ENCODE data around the gene CROCC2. TPM values are rescaled to one million over a fixed set of nuclear protein-coding genes. Genes with fewer than 3 reads are reported as not detected.

The CROCC2 gene
- polyA plus RNA-seq, 1 donor, result 0.09 TPM

DNA sequence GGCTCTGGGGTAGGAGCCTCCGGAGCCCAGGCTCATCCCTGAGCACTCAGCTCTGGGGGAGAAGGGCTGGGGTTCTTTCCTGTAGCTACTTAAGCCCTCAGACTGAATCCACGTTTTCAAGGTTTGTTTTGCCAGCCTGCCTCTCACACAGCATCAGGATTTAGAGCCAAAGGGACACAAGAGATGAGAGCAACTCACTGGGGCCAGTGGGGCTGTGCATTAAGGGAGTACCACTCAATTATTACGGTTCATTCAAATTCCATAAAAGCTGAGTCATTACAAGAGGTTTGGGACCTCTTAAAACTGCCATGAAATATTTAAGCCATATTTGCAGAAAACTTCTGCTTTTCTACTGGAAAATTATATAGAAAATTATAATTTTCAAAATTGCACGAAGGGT lies 75.1 kb downstream of the CROCC2 start:
- Histone ChIP-seq H3K9me3 (ENCODE audit: control insufficient read depth, low read depth, low read length) (no peaks in the 10 kb centered on the region), H3K27me3 (ENCODE audit: control insufficient read depth, insufficient read depth, low read length) (peaks cover 16% of the 10 kb centered on the region), H3K4me1 (ENCODE audit: control insufficient read depth, insufficient read depth, low read length) (no peaks in the 10 kb centered on the region), H3K27ac (ENCODE audit: low read length) (no peak overlapping the region), H3K36me3 (ENCODE audit: control insufficient read depth, insufficient read depth, low read length) (no peaks in the 10 kb centered on the region), H3K4me3 (ENCODE audit: low read length) (no peak overlapping the region)
- no peak for DNase-seq
- WGBS (ENCODE audit: insufficient coverage, low lambda C conversion rate), result 80% methylated on average over 1 of the region's 4 CpGs

DNA sequence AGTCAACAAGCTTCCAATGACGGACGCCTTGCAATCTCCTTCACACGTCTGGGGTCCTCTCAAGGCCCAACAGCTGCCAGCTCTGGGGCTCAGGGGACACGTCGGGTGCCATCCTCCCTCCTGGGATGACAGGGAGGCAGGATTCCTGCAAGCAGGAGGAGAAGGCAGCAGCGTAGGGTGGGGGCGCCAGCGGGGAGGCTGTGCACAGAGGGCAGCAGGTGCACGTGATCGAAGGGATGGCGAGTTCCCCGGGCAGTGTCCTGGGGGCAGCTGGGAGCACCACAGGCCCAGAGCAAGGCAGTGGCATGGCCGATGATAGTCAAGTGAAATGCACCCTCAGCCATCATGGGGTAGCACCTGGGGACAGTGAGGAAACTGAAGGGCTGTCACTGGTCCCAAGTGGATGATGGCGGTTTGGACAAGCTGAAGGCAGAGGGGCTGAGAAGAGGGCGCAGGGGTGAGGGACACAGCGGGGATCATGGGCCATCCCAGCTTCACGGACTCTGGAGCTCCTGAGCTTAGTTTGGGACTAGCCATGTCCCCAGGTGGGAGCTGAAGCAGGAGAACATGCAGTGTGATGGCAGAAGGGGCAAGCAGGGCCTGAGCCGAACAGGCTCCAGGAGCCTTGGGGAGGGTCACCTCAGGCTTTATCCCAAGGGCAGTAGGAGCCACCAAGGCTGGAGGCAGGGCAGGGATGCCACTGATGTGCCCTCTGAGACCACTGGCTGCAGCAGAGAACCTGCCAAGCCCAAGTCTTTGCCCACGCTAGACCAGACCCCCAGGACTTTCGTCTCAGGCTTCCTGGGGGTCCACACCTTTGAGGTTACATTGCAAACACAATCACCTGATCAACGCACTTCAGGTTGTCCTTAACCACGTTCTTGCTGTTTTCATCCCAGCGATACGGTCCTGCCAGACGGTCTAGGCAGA lies 76.0 kb downstream of the CROCC2 start:
- no peak for DNase-seq
- no peaks in the 10 kb centered on the region for H3K36me3 ChIP-seq (ENCODE audit: control insufficient read depth, insufficient read depth, low read length)
- WGBS (ENCODE audit: insufficient coverage, low lambda C conversion rate), result no CpG with 5 or more reads among the region's 25 CpGs
- no peak overlapping the region for H3K27ac ChIP-seq (ENCODE audit: low read length)
- H3K9me3 ChIP-seq (ENCODE audit: control insufficient read depth, low read depth, low read length), result no peaks in the 10 kb centered on the region
- peaks cover 16% of the 10 kb centered on the region for H3K27me3 ChIP-seq (ENCODE audit: control insufficient read depth, insufficient read depth, low read length)
- no peak overlapping the region for H3K4me3 ChIP-seq (ENCODE audit: low read length)
- H3K4me1 ChIP-seq (ENCODE audit: control insufficient read depth, insufficient read depth, low read length), result peaks cover 2% of the 10 kb centered on the region

DNA sequence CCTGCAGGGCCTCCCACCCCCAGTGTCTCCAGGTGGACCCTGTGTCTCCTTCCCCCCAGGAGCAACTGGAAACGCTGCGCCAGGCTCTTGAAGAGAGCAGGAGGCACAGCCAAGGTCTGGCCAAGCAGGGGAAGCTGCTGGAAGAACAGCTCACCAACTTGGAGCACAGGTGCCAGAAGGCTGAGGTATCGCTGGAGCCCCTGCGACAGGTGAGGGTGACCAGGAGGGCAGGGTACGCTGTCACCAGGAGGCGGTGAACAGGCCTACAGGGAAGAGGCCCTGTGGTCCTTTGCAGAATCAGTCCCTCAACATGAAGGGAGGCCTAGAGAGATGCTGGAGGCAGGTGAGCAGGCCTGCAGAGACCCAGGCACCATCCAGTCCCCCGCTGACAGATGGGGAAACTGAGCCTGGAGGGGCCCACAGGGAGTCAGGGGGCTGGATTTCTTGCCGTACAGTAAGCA lies 76.7 kb downstream of the CROCC2 start:
- WGBS (ENCODE audit: insufficient coverage, low lambda C conversion rate), result no CpG with 5 or more reads among the region's 8 CpGs

DNA sequence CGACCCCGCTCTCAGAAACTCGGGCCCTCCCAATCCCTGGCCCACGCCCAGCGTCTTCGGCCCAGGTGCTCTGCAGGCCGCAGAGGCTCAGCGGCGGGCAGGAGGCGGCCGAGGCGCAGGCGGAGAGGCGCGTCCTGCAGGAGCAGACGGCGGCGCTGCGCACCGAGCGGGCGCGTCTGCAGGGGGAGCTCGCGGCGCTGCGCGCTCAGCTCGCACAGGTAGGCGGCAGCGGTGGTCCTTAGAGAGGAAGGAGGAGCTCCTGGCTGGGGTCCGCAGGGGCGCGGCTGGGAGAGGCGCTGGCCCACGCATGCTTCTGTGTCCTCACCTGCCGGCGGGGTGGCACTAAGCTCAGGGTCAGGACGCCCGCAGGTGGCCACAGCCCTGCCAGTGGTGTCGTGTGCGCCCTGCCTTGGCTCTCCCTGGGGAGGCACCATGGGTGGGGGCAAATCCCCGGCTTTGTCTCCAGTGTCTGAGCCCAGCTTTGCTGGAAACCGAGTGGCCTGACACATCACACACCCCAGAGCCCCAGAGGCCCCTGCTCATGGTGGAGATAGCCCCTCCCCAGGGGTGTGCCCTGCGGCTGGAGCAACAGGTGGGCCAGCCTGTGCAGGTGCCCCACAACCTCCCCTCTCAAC lies 77.3 kb downstream of the CROCC2 start:
- WGBS (ENCODE audit: insufficient coverage, low lambda C conversion rate), result no CpG with 5 or more reads among the region's 45 CpGs
- DNase-seq, result peak in 1 of 2 donors; percentile 53
- no peak overlapping the region for H3K27ac ChIP-seq (ENCODE audit: low read length)
- peaks cover 6% of the 10 kb centered on the region for H3K9me3 ChIP-seq (ENCODE audit: control insufficient read depth, low read depth, low read length)
- H3K36me3 ChIP-seq (ENCODE audit: control insufficient read depth, insufficient read depth, low read length), result no peaks in the 10 kb centered on the region
- H3K27me3 ChIP-seq (ENCODE audit: control insufficient read depth, insufficient read depth, low read length), result peaks cover 16% of the 10 kb centered on the region
- peaks cover 7% of the 10 kb centered on the region for H3K4me1 ChIP-seq (ENCODE audit: control insufficient read depth, insufficient read depth, low read length)
- H3K4me3 ChIP-seq (ENCODE audit: low read length), result no peak overlapping the region

More for the DNA sequence above, 76.7 kb downstream of the CROCC2 start:
- H3K4me1 ChIP-seq (ENCODE audit: control insufficient read depth, insufficient read depth, low read length), result peaks cover 7% of the 10 kb centered on the region
- peaks cover 16% of the 10 kb centered on the region for H3K27me3 ChIP-seq (ENCODE audit: control insufficient read depth, insufficient read depth, low read length)
- DNase-seq, result no peak
- H3K4me3 ChIP-seq (ENCODE audit: low read length), result no peak overlapping the region
- H3K36me3 ChIP-seq (ENCODE audit: control insufficient read depth, insufficient read depth, low read length), result no peaks in the 10 kb centered on the region
- peaks cover 4% of the 10 kb centered on the region for H3K9me3 ChIP-seq (ENCODE audit: control insufficient read depth, low read depth, low read length)
- H3K27ac ChIP-seq (ENCODE audit: low read length), result no peak overlapping the region

DNA sequence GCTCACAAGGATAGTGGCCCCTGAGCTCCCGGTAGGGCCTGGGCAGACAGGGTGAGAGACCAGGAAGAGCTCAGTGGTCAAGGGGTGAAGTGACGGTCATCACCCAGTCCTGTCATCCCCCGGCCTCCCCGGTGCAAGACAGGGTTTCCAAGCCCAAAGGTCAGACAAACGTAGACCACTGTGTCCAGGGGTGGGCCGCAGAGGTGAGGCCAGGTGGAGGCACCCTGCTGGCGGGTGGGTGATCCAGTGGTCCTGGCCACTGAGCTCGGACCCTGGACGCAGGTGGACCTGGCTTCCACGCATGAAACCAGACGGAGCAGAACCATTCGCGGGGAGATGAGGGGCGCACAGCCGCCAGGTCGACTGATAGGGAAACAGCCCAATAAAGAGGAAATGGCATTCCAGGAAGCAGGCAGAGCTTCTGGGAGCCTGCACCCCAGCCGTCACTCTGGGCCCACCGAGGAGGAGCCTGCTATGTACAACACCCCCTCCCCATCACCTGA lies 77.9 kb downstream of the CROCC2 start:
- Histone ChIP-seq H3K9me3 (ENCODE audit: control insufficient read depth, low read depth, low read length) (peaks cover 8% of the 10 kb centered on the region), H3K4me3 (ENCODE audit: low read length) (no peak overlapping the region), H3K27ac (ENCODE audit: low read length) (no peak overlapping the region), H3K27me3 (ENCODE audit: control insufficient read depth, insufficient read depth, low read length) (peaks cover 16% of the 10 kb centered on the region), H3K4me1 (ENCODE audit: control insufficient read depth, insufficient read depth, low read length) (peaks cover 7% of the 10 kb centered on the region), H3K36me3 (ENCODE audit: control insufficient read depth, insufficient read depth, low read length) (no peaks in the 10 kb centered on the region)
- DNase-seq, result no peak
- WGBS (ENCODE audit: insufficient coverage, low lambda C conversion rate), result no CpG with 5 or more reads among the region's 18 CpGs

DNA sequence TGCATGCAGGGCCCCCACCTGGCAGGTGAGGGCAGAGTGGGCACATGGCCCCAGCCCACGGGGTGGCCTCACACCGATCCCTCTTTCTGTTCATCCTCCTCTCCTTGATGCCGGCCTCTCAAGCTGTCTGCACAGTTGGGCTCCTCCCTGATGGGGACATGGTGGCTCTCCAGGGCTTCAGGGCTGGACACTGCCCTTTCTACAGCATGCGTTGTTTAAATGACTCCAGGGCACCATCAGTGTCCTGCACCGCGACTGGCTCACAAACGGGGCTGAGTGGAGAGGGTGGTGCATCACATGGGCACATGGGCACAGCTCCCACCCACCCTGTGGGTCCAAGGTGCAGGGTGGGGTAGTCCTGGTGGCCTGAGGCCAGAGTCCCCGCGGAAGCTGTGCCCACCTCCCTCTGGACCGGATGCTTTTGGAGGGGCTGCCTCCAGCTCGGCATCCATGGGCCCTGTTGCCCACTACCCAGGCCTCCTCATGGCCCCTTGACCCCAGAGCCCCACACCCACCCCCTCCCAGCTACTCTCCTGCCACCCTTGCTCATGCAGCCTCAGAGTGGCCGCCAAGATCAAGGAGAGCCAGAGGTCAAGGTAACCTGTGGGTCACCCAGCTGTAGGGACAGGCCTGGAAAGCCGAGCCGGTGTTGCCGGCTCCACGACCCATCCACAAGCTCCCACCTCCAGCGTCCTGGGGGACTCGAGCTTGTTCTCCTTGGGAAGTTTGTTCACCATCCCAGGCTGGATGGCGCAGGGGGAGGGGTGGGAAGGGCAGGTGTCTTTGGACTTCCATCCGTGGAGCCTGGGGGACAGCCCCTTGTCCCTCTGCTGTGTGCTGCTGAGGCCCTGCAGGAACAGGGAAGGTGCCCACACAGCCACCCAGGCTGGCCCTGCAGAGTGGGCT lies 80.0 kb downstream of the CROCC2 start:
- H3K27me3 ChIP-seq (ENCODE audit: control insufficient read depth, insufficient read depth, low read length), result peaks cover 16% of the 10 kb centered on the region
- peaks cover 7% of the 10 kb centered on the region for H3K4me1 ChIP-seq (ENCODE audit: control insufficient read depth, insufficient read depth, low read length)
- no peak for DNase-seq
- H3K27ac ChIP-seq (ENCODE audit: low read length), result no peak overlapping the region
- H3K4me3 ChIP-seq (ENCODE audit: low read length), result no peak overlapping the region
- H3K9me3 ChIP-seq (ENCODE audit: control insufficient read depth, low read depth, low read length), result peaks cover 14% of the 10 kb centered on the region
- no peaks in the 10 kb centered on the region for H3K36me3 ChIP-seq (ENCODE audit: control insufficient read depth, insufficient read depth, low read length)
- WGBS (ENCODE audit: insufficient coverage, low lambda C conversion rate), result 80% methylated on average over 1 of the region's 20 CpGs

DNA sequence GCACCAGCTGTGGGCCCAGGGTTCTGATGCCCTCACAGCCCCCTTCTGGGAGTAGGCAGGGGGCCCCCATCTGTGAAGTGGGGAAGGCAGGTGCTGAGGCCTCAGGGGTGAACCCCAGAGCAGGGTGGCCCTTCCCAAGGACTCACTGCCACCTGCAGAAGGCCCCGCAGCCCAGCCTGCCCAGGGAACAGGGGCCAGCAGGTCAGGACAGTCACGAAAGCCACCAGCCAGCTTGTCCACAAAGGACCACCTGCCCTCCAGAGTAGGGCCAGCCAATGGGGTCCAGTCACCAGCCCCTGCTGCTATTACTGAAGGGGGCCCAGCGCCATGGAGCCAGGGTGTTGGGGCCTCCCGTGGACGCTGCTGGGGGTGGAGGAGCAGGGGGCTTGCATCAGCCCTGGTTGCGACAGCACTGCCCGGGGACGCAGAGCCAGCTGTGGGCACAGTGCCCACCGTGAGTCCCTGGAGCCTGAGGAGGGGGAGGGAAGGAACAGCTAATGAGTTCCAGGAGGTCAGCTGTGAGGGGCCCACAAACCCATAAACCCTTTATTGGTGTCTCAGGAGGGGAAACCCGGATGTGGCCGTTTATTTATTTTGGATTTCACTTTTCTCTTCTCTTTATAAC lies 80.8 kb downstream of the CROCC2 start:
- WGBS (ENCODE audit: insufficient coverage, low lambda C conversion rate), result no CpG with 5 or more reads among the region's 11 CpGs
- H3K4me1 ChIP-seq (ENCODE audit: control insufficient read depth, insufficient read depth, low read length), result peaks cover 8% of the 10 kb centered on the region

DNA sequence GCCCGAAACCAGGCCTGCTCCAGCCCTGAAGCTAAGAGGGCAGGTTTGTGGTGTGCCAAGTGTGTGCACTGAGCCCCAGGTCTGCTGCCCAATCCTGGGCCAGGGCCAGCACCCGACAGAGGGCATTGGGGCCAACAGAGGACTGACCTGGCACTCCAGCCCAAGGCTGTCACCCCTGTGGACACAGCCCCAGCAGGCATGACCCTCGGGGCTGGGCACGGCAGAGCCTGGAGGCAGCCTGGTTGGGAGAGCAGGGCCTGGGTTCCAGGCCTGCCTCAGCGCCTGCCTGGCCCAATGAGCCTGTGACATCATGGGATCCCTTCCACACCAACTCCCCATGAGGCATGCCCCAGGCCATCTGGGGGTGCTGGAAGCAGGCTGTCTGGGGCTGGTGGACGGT lies 81.5 kb downstream of the CROCC2 start:
- no CpG with 5 or more reads among the region's 6 CpGs for WGBS (ENCODE audit: insufficient coverage, low lambda C conversion rate)
- H3K4me1 ChIP-seq (ENCODE audit: control insufficient read depth, insufficient read depth, low read length), result peaks cover 11% of the 10 kb centered on the region
- peaks cover 14% of the 10 kb centered on the region for H3K9me3 ChIP-seq (ENCODE audit: control insufficient read depth, low read depth, low read length)
- no peak for DNase-seq
- peaks cover 15% of the 10 kb centered on the region for H3K27me3 ChIP-seq (ENCODE audit: control insufficient read depth, insufficient read depth, low read length)
- H3K36me3 ChIP-seq (ENCODE audit: control insufficient read depth, insufficient read depth, low read length), result no peaks in the 10 kb centered on the region
- H3K4me3 ChIP-seq (ENCODE audit: low read length), result no peak overlapping the region
- no peak overlapping the region for H3K27ac ChIP-seq (ENCODE audit: low read length)

More for the DNA sequence above, 80.8 kb downstream of the CROCC2 start:
- no peaks in the 10 kb centered on the region for H3K36me3 ChIP-seq (ENCODE audit: control insufficient read depth, insufficient read depth, low read length)
- DNase-seq, result peak in 1 of 2 donors; percentile 31
- H3K4me3 ChIP-seq (ENCODE audit: low read length), result no peak overlapping the region
- no peak overlapping the region for H3K27ac ChIP-seq (ENCODE audit: low read length)
- H3K27me3 ChIP-seq (ENCODE audit: control insufficient read depth, insufficient read depth, low read length), result peaks cover 17% of the 10 kb centered on the region
- H3K9me3 ChIP-seq (ENCODE audit: control insufficient read depth, low read depth, low read length), result peaks cover 14% of the 10 kb centered on the region

DNA sequence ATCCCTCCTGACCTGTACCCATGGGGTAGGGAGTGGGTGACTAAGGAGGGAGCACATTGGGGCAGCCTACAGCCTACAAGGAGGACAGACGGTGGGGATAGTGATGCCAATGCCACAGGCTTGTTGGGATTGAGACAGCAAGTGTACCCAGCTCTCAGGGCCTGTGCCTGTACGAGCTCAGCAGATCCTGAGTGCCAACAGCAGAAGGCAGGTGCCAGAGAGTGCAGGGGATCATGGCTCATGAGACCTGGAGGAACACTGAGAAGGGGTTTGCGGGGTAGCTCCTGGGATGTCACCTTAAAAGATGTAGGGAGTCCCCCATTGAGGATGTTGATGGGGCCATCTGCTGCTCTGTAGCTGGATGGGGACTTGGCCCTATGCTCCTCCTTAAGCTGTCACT lies 82.0 kb downstream of the CROCC2 start:
- Histone ChIP-seq H3K9me3 (ENCODE audit: control insufficient read depth, low read depth, low read length) (peaks cover 14% of the 10 kb centered on the region), H3K36me3 (ENCODE audit: control insufficient read depth, insufficient read depth, low read length) (no peaks in the 10 kb centered on the region), H3K27ac (ENCODE audit: low read length) (no peak overlapping the region), H3K27me3 (ENCODE audit: control insufficient read depth, insufficient read depth, low read length) (peaks cover 10% of the 10 kb centered on the region), H3K4me3 (ENCODE audit: low read length) (no peak overlapping the region), H3K4me1 (ENCODE audit: control insufficient read depth, insufficient read depth, low read length) (peaks cover 11% of the 10 kb centered on the region)
- DNase-seq, result no peak
- WGBS (ENCODE audit: insufficient coverage, low lambda C conversion rate), result no CpG with 5 or more reads among the region's 3 CpGs

Data from large intestine (tissue), 3 donors.